Measurements from ENCODE around the gene MED16. TPM values are rescaled to one million over a fixed set of nuclear protein-coding genes. Genes with fewer than 3 reads are reported as not detected.
A peak's percentile ranks its signal among the peaks of the same experiment; 100 is the strongest.
"Not testable (repeated sequence)": the region's sequence is repeated elsewhere in the genome, so short reads cannot be mapped to it uniquely, and the experiment has no call there.

Gene MED16
- total RNA-seq, 6 donors from 2014 or later: 33.5 to 110 (median 62.1) TPM

- Histone ChIP-seq H3K36me3 (no peaks in the 10 kb centered on the region), H3K4me1 (peaks cover 21 to 30% (median 25%) of the 10 kb centered on the region in 4 donors), H3K9me3 (no peaks in the 10 kb centered on the region), H3K27me3 (peaks cover 0 to 20% (median 11%) of the 10 kb centered on the region in 4 donors), H3K4me3 (peak within 1 kb of the TSS; percentile 35 to 54 (median 42)), H3K27ac (peak within 1 kb of the TSS in 1 of 4 donors; percentile 40)
- DNase-seq (peak in 1 of 2 donors; percentile 82), ATAC-seq (ENCODE audit: low FRiP score in 2 of 2) (no peak)
- no CpG with 5 or more reads among the region's 86 CpGs for WGBS, 2 donors
- no peak for TF ChIP-seq EP300 (IDR thresholded peaks at IDR 0.05)
- TF ChIP-seq CTCF (IDR thresholded peaks at IDR 0.05): no peak
- no peak for TF ChIP-seq POLR2A (IDR thresholded peaks at IDR 0.05)
- TF ChIP-seq POLR2AphosphoS5 (IDR thresholded peaks at IDR 0.05): no peak
Observed at GRCh38 chr19:821825-822503, 71.0 kb downstream of the MED16 start, which contains the start of gene PLPPR3. PLPPR3 (minus strand) TSS chr19:821955; CDS start chr19:821559, 396 bp downstream.

- no peaks in the 10 kb centered on the region for H3K36me3 ChIP-seq
- WGBS, 2 donors: 0% methylated on average over 5 to 25 of the region's 64 CpGs
- H3K9me3 ChIP-seq: no peaks in the 10 kb centered on the region
- TF ChIP-seq POLR2AphosphoS5 (IDR thresholded peaks at IDR 0.05) (no peak), EP300 (IDR thresholded peaks at IDR 0.05) (no peak), POLR2A (IDR thresholded peaks at IDR 0.05) (no peak), CTCF (IDR thresholded peaks at IDR 0.05) (no peak)
- peak overlapping the region in 1 of 4 donors; percentile 40 for H3K27ac ChIP-seq
- ATAC-seq (ENCODE audit: low FRiP score in 2 of 2) (peak in 1 of 2 donors; percentile 20), DNase-seq (peak in 1 of 2 donors; percentile 85)
- H3K4me3 ChIP-seq: peak overlapping the region; percentile 35 to 54 (median 42)
- peaks cover 21 to 27% (median 23%) of the 10 kb centered on the region in 4 donors for H3K4me1 ChIP-seq
- peaks cover 0 to 20% (median 11%) of the 10 kb centered on the region in 4 donors for H3K27me3 ChIP-seq
Observed at GRCh38 chr19:821231-821824, 71.7 kb downstream of the MED16 start.

GRCh38 chr19:820212-820611 is 72.8 kb downstream of the MED16 start:
- not testable (repeated sequence) for DNase-seq; ATAC-seq (ENCODE audit: low FRiP score in 2 of 2); H3K4me3 ChIP-seq; H3K27ac ChIP-seq; H3K9me3 ChIP-seq; H3K36me3 ChIP-seq
- Histone ChIP-seq H3K27me3 (peaks cover 0 to 20% (median 11%) of the 10 kb centered on the region in 4 donors), H3K4me1 (peaks cover 21 to 27% (median 23%) of the 10 kb centered on the region in 4 donors)
- WGBS, 2 donors: 92 to 94% methylated on average over 5 of the region's 5 CpGs

Small RNAs within 50 kb of the gene (small RNA-seq; reads per million reads assigned to genes)
- 0 to 0.07 (median 0) reads per million in 4 donors for gene RNU6-9

Other genes starting within 250 kb of the MED16 start
- gene RNF126, start 230.0 kb downstream of the MED16 start, total RNA-seq: 100 to 1,000 TPM in 1 of 6 donors, 10 to 100 TPM in 5; 36.7 to 106 (median 66.3) TPM
- 100 to 1,000 TPM; 109 to 335 (median 197) TPM for gene FSTL3, start 216.8 kb downstream of the MED16 start, total RNA-seq
- gene PRSS57, start 197.7 kb downstream of the MED16 start, total RNA-seq: under 1 TPM in 2 of 6 donors, not detected in 4; 0.37 to 0.46 TPM
- 10 to 100 TPM; 12.5 to 65.6 (median 37.4) TPM for gene PALM, start 184.3 kb downstream of the MED16 start, total RNA-seq
- gene MISP, start 142.1 kb downstream of the MED16 start, total RNA-seq: 10 to 100 TPM; 22.5 to 51.5 (median 37.5) TPM
- 100 to 1,000 TPM; 122 to 270 (median 219) TPM for gene PTBP1, start 95.7 kb downstream of the MED16 start, total RNA-seq
- gene PLPPR3, start 71.2 kb downstream of the MED16 start, total RNA-seq: 10 to 100 TPM in 1 of 6 donors, 1 to 10 TPM in 4, under 1 TPM in 1; 0.63 to 14.2 (median 5.6) TPM
- 10 to 100 TPM in 1 of 6 donors, 1 to 10 TPM in 5; 2.0 to 13.6 (median 5.3) TPM for gene AZU1, start 65.3 kb downstream of the MED16 start, total RNA-seq
- gene PRTN3, start 52.2 kb downstream of the MED16 start, total RNA-seq: 1 to 10 TPM in 2 of 6 donors, not detected in 4; 1.1 to 9.4 TPM
- gene ELANE, start 40.9 kb downstream of the MED16 start, total RNA-seq: 10 to 100 TPM in 1 of 6 donors, 1 to 10 TPM in 2, under 1 TPM in 2, not detected in 1; 0.69 to 11.9 (median 1.3) TPM
- gene CFD, start 33.5 kb downstream of the MED16 start, total RNA-seq: 100 to 1,000 TPM; 101 to 393 (median 259) TPM
- not detected for gene RNU6-9, start 297 bp upstream of the MED16 start, total RNA-seq
- 10 to 100 TPM; 39.6 to 71.2 (median 63.3) TPM for gene R3HDM4, start 20.0 kb upstream of the MED16 start, total RNA-seq
- gene KISS1R, start 24.1 kb upstream of the MED16 start, total RNA-seq: not detected
- gene ARID3A, start 32.8 kb upstream of the MED16 start, total RNA-seq: 10 to 100 TPM in 4 of 6 donors, 1 to 10 TPM in 2; 7.1 to 54.5 (median 19.2) TPM
- gene WDR18, start 91.2 kb upstream of the MED16 start, total RNA-seq: 100 to 1,000 TPM in 1 of 6 donors, 10 to 100 TPM in 5; 29.2 to 122 (median 38.6) TPM
- gene GRIN3B, start 107.2 kb upstream of the MED16 start, total RNA-seq: 10 to 100 TPM in 1 of 6 donors, 1 to 10 TPM in 4, under 1 TPM in 1; 0.06 to 18.9 (median 5.6) TPM
- 100 to 1,000 TPM; 143 to 643 (median 208) TPM for gene TMEM259, start 127.9 kb upstream of the MED16 start, total RNA-seq
- not detected for gene RNU6-2, start 128.3 kb upstream of the MED16 start, total RNA-seq
- gene CNN2, start 133.4 kb upstream of the MED16 start, total RNA-seq: 100 to 1,000 TPM in 5 of 6 donors, 10 to 100 TPM in 1; 98.1 to 262 (median 164) TPM
- gene ABCA7, start 146.9 kb upstream of the MED16 start, total RNA-seq: 100 to 1,000 TPM in 2 of 6 donors, 10 to 100 TPM in 4; 34.1 to 224 (median 58.2) TPM
- 100 to 1,000 TPM in 4 of 6 donors, 10 to 100 TPM in 2; 91.6 to 332 (median 123) TPM for gene ARHGAP45, start 174.0 kb upstream of the MED16 start, total RNA-seq
- gene POLR2E, start 202.2 kb upstream of the MED16 start, total RNA-seq: 100 to 1,000 TPM in 4 of 6 donors, 10 to 100 TPM in 2; 50.0 to 176 (median 103) TPM
- 100 to 1,000 TPM; 370 to 717 (median 484) TPM for gene GPX4, start 210.8 kb upstream of the MED16 start, total RNA-seq